ENCODE measurements around the gene POLR3H.

Gene POLR3H

DNA sequence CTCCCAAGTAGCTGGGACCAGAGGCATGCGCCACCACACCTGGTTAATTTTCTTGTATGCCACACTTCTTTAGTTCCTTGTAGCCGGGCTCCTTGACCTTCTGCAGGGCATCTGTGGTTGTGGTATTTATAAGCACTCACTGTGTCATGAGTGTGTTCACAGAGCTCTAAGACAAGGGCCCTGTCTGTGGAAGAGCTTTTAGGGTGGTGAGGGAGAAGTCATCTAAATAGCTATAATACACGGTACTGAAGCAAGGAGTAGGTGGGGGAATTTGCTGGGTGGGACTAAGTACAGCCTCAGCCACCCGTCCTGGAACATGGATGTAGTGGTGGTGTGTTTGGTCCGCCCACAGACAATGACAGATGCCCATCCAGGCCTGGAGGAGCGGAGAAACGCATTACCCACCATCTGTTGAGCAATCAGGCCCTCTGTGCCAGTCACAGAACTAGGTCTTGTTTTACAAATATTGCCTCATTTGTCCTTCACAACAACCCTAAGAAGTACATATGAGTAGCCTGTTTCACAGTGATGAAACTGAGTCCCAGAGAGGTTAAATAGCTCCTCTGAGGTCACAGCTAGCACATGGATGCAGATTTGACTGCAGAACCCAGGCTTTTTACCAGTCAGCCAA lies 65.3 kb downstream of the POLR3H start:
- H3K4me1 Mint-ChIP-seq: peaks cover 45% of the 10 kb centered on the region
- ATAC-seq (replicated peaks; ENCODE audit: extremely low read depth, poor library complexity, severe bottlenecking): no peak
- H3K27ac Mint-ChIP-seq (ENCODE audit: low read depth): no peak overlapping the region
- H3K9me3 Mint-ChIP-seq: no peaks in the 10 kb centered on the region
- no peak for DNase-seq (ENCODE audit: low spot score in 2 of 2)
- H3K4me3 Mint-ChIP-seq: no peak overlapping the region
- H3K27me3 Mint-ChIP-seq: no peaks in the 10 kb centered on the region
- peaks cover 8% of the 10 kb centered on the region for H3K36me3 Mint-ChIP-seq (ENCODE audit: insufficient read depth)

DNA sequence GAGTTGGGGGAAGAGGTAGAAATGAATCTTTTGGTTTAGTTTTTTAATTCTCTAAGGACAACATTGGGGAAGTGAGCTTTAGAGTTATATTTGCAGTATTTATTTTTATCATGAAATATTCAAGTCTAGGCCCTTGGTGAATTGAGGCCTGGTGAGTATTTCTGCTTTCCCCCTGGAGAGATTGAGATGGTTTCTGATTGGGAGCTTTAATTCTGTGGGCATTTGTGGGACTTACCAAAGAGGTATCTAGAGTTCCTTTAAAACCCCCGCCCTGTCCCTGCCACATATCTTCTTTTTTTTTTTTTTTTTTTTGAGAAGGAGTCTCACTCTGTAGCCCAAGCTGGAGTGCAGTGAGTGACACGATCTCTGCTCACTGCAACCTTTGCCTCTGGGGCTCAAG lies 65.8 kb downstream of the POLR3H start:
- Mint-ChIP-seq H3K9me3 (no peaks in the 10 kb centered on the region), H3K4me3 (no peak overlapping the region), H3K4me1 (peaks cover 47% of the 10 kb centered on the region), H3K27ac (ENCODE audit: low read depth) (no peak overlapping the region), H3K27me3 (no peaks in the 10 kb centered on the region), H3K36me3 (ENCODE audit: insufficient read depth) (peaks cover 10% of the 10 kb centered on the region)
- DNase-seq (ENCODE audit: low spot score in 2 of 2) (no peak), ATAC-seq (replicated peaks; ENCODE audit: extremely low read depth, poor library complexity, severe bottlenecking) (no peak)

All from central memory CD8-positive, alpha-beta T cell (primary cell).